ENCODE results near the gene ATP5F1D. TPM values are rescaled to one million over a fixed set of nuclear protein-coding genes. Genes with fewer than 3 reads are reported as not detected.
A peak's percentile ranks its signal among the peaks of the same experiment; 100 is the strongest.

ATP5F1D gene
- total and polyA plus RNA-seq, 2 of the 13 experiments (the other 11 are each of a cell fraction or from before 2014, with no cell fraction given): 39.4 to 78.7 TPM

DNA sequence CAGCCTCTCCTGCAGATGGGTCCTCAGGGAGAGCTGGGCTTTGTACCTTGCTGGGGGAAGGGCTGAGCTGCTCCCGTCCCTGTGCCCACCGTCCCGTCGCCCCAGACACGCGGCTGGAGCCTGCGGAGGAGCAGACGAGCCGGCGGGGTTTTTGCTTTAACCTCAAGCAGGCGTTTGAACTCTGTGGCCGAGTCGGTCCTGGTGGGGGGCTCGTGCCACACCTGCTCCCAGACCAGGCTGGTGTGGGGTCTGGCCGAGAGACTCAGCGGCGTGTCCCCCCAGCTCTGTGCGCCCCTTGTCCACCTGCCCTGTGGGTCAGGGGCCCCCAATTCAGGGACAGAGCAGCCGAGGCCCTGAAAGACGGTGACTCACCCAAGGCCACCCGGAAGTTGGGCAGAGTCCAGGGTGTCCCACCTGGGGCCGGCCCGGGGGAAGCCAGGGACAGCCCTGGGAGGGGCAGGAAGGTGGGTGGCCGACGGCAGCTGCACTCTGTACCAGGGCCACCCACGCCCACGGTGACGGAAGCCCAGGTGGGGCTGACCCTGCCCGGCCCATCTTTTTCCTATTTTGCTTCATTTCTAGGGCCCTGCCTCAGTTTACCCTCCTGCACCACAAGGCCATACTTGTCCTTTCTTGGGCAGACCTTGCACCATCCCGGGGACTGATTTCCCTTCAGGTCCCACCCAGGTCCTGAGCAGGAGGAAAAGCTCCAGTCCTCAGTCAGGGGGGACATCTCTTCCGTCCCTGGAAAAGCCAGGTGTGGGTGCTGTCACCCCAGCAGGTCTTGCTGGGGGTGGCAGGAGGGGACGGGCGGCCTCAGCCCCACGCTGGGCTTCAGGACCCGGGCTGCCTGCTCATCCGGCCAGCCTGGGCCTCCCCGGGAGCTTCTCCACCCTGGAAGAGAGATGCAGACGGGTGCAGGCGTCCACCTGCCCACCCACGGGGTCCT is 49.4 kb downstream of the ATP5F1D start (continued):
- peak; percentile 9; the same call in 1 of the 2 replicates for TF ChIP-seq ZNF281 (CRISPR knock-in tag; IDR thresholded peaks at IDR 0.05; ENCODE audit: borderline replicate concordance)
- TF ChIP-seq FOXP4 (CRISPR knock-in tag; IDR thresholded peaks at IDR 0.05): peak; percentile 85
- TF ChIP-seq PPARG (CRISPR knock-in tag; conservative IDR thresholded peaks at IDR 0.05): peak; percentile 89
- TF ChIP-seq ZNF343 (CRISPR knock-in tag; IDR thresholded peaks at IDR 0.05): peak; percentile 29; the same call in 1 of the 2 replicates
- TF ChIP-seq GLI4 (CRISPR knock-in tag; IDR thresholded peaks at IDR 0.05; ENCODE audit: borderline replicate concordance): peak; percentile 87; the same call in 1 of the 2 replicates
- no peak for TF ChIP-seq ZBTB37 (CRISPR knock-in tag; IDR thresholded peaks at IDR 0.05)
- peak; percentile 86 for TF ChIP-seq MYC (CRISPR knock-in tag; IDR thresholded peaks at IDR 0.05; ENCODE audit: borderline replicate concordance)
- TF ChIP-seq ZEB1 (IDR thresholded peaks at IDR 0.05; ENCODE audit: insufficient replicate concordance, low read depth): peak; percentile 95
- TF ChIP-seq PHF20 (CRISPR knock-in tag; IDR thresholded peaks at IDR 0.05): peak; percentile 67
- TF ChIP-seq ZNF747 (CRISPR knock-in tag; IDR thresholded peaks at IDR 0.05; ENCODE audit: borderline replicate concordance): peak; percentile 86; the same call in 1 of the 2 replicates
- 0 out of 2 replicates have a peak, but pooled peaks have one; percentile 12 for TF ChIP-seq GTF2F1 (IDR thresholded peaks at IDR 0.05; ENCODE audit: low read length)
- peak; percentile 72; the same call in 1 of the 2 replicates for TF ChIP-seq ZNF776 (CRISPR knock-in tag; IDR thresholded peaks at IDR 0.05)
- peak; percentile 72; the same call in 1 of the 2 replicates for TF ChIP-seq DRAP1 (CRISPR knock-in tag; IDR thresholded peaks at IDR 0.05)
- TF ChIP-seq LCORL (IDR thresholded peaks at IDR 0.05): no peak
- TF ChIP-seq LCORL (CRISPR knock-in tag; IDR thresholded peaks at IDR 0.05): peak; percentile 99
- TF ChIP-seq ZNF264 (CRISPR knock-in tag; IDR thresholded peaks at IDR 0.05): peak; percentile 64; the same call in 1 of the 2 replicates
- TF ChIP-seq ZHX1 (CRISPR knock-in tag; IDR thresholded peaks at IDR 0.05; ENCODE audit: low read depth): 0 out of 2 replicates have a peak, but pooled peaks have one; percentile 18
- 0 out of 2 replicates have a peak, but pooled peaks have one; percentile 65 for TF ChIP-seq ZNF329 (CRISPR knock-in tag; IDR thresholded peaks at IDR 0.05; ENCODE audit: low read depth)

All from HepG2 (cell line).